ENCODE measurements around the gene PRKCA.

- TF ChIP-seq TCF12 (IDR thresholded peaks at IDR 0.05) (no peak), TCF12 (CRISPR knock-in tag; IDR thresholded peaks at IDR 0.05) (no peak), MEF2D (CRISPR knock-in tag; IDR thresholded peaks at IDR 0.05) (no peak), POLR2A (IDR thresholded peaks at IDR 0.05; ENCODE audit: insufficient read depth in 1 of 2, low read depth in 2 of 2, low read length in 2 of 2) (no peak), ZNF136 (CRISPR knock-in tag; IDR thresholded peaks at IDR 0.05; ENCODE audit: low read depth) (no peak)
Observed at GRCh38 chr17:66629762-66630161, 327.3 kb downstream of the PRKCA start.

Measured in HepG2 (cell line).